ENCODE results near the gene CDPF1. TPM values are rescaled to one million over a fixed set of nuclear protein-coding genes. Genes with fewer than 3 reads are reported as not detected.

The CDPF1 gene
- total and polyA plus RNA-seq, 2 donors (not counting 3 experiments of a cell fraction or from before 2014, with no cell fraction given) = 9.7 to 9.9 TPM

DNA sequence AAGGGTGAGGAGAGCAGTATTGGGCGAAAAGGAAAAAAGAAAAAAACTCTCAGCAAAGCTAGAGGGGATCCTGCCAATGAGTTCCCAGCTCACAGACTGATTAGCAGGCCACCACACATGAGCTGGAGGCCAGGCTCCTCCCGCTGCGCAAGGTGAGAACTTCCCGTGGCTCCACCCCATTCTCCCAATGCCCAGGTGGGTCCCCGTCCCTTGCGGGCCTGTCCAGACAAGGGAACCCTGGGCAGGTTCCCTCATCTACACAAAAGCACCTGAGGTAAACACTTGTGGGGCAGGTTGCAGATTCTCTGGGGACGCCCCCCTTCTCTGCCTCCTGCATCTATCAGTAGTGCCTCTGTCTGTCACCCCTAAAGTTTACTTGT lies 46.5 kb downstream of the CDPF1 start:
- H3K27ac ChIP-seq (ENCODE audit: insufficient read depth, low read depth, low read length) = no peak overlapping the region
- no peaks in the 10 kb centered on the region for H4K20me1 ChIP-seq (replicated peaks; ENCODE audit: control insufficient read depth, extremely low read depth, insufficient read depth, low read length)
- H3K36me3 ChIP-seq (ENCODE audit: control insufficient read depth in 2 of 2, extremely low read depth in 1 of 2, insufficient read depth in 2 of 2, low read length in 2 of 2) = no peaks in the 10 kb centered on the region
- ChIA-PET POLR2A (no interaction called here), CTCF (no interaction called here)
- TF ChIP-seq POLR2A (IDR thresholded peaks at IDR 0.05; ENCODE audit: low read depth, low read length) (no peak), GATA2 (IDR thresholded peaks at IDR 0.05; ENCODE audit: insufficient read depth, insufficient read length, low read depth, low read length) (no peak), JUN (IDR thresholded peaks at IDR 0.05; ENCODE audit: borderline replicate concordance, insufficient read depth, insufficient read length, low read depth) (no peak), FOS (IDR thresholded peaks at IDR 0.05; ENCODE audit: borderline replicate concordance, insufficient read depth, low read length) (no peak), EZH2 (IDR thresholded peaks at IDR 0.05; ENCODE audit: borderline replicate concordance, low read depth, low read length, severe bottlenecking) (no peak), MYC (IDR thresholded peaks at IDR 0.05; ENCODE audit: low read depth, low read length) (no peak), POLR2AphosphoS5 (IDR thresholded peaks at IDR 0.05; ENCODE audit: insufficient read depth, low read depth, low read length) (no peak)
- TF ChIP-seq, protein P1, sequence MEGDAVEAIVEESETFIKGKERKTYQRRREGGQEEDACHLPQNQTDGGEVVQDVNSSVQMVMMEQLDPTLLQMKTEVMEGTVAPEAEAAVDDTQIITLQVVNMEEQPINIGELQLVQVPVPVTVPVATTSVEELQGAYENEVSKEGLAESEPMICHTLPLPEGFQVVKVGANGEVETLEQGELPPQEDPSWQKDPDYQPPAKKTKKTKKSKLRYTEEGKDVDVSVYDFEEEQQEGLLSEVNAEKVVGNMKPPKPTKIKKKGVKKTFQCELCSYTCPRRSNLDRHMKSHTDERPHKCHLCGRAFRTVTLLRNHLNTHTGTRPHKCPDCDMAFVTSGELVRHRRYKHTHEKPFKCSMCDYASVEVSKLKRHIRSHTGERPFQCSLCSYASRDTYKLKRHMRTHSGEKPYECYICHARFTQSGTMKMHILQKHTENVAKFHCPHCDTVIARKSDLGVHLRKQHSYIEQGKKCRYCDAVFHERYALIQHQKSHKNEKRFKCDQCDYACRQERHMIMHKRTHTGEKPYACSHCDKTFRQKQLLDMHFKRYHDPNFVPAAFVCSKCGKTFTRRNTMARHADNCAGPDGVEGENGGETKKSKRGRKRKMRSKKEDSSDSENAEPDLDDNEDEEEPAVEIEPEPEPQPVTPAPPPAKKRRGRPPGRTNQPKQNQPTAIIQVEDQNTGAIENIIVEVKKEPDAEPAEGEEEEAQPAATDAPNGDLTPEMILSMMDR (IDR thresholded peaks at IDR 0.05; ENCODE audit: extremely low read depth in 1 of 2, insufficient read depth in 1 of 2, low read depth in 1 of 2, low read length in 2 of 2) = no peak
- TF ChIP-seq, protein P2, sequence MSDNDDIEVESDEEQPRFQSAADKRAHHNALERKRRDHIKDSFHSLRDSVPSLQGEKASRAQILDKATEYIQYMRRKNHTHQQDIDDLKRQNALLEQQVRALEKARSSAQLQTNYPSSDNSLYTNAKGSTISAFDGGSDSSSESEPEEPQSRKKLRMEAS (IDR thresholded peaks at IDR 0.05; ENCODE audit: insufficient read depth, insufficient read length) = no peak
- H3K9ac ChIP-seq (replicated peaks; ENCODE audit: extremely low read depth, insufficient read depth, low read length) = no peak overlapping the region
- DNase-seq (ENCODE audit: low read depth, low spot score) (no peak), FAIRE-seq (no peak)
- H3K4me2 ChIP-seq (ENCODE audit: insufficient read depth, low read length) = no peak overlapping the region
- H3K79me2 ChIP-seq (ENCODE audit: control insufficient read depth, insufficient read depth, low read length) = no peaks in the 10 kb centered on the region
- no peaks in the 10 kb centered on the region for H3K9me3 ChIP-seq (replicated peaks; ENCODE audit: control insufficient read depth, insufficient read depth, low read length)
- intact Hi-C loops (cut with micrococcal nuclease) (no loop called here), dilution Hi-C loops (cut with MboI; ENCODE audit: extremely low pct_ligation_motif_present, low sequenced_read_pairs) (no loop called here)
- H3K27me3 ChIP-seq (ENCODE audit: control insufficient read depth in 2 of 2, insufficient read depth in 2 of 2, low read length in 2 of 2) = no peaks in the 10 kb centered on the region
- H3K4me1 ChIP-seq (ENCODE audit: control insufficient read depth, extremely low read depth, insufficient read depth, low read length) = no peaks in the 10 kb centered on the region
- H3K9me1 ChIP-seq (replicated peaks; ENCODE audit: control insufficient read depth, extremely low read depth, insufficient read depth, low read length) = no peaks in the 10 kb centered on the region
- no TSS peak for BruUV-seq (replicated peaks)
- no peak overlapping the region for H3K4me3 ChIP-seq (replicated peaks in 1 of 3; ENCODE audit: insufficient read depth in 1 of 3, low read depth in 1 of 3, low read length in 3 of 3)
- no peak overlapping the region for H2AFZ ChIP-seq (ENCODE audit: low read depth, low read length)

All from endothelial cell of umbilical vein (primary cell).